Spleen (tissue), 11 donors: ENCODE data around the gene HS6ST2. TPM values are rescaled to one million over a fixed set of nuclear protein-coding genes. Genes with fewer than 3 reads are reported as not detected.

Source experiments
- DNase-seq: peaks from one replicate; pipeline ENCODE4 v3.0.0-alpha.2; 2020
- H3K27ac ChIP-seq, 8 donors: fragments of 200-600 bp; sonication (generic) in 7 of 8; 1 replicate in 4 of 8; 2 replicates in 4 of 8; pipeline versions ENCODE4 v1.5.0 to v1.8.0; 2016 to 2021; ENCODE audit warnings: inconsistent platforms in 4 of 8, mild to moderate bottlenecking in 4 of 8, moderate library complexity in 1 of 8
- H3K27me3 ChIP-seq, 7 donors: fragments of 200-600 bp; sonication (generic) in 6 of 7; replicated peaks in 1 of 7; 1 replicate in 4 of 7; 2 replicates in 3 of 7; pipeline versions ENCODE4 v1.5.0 to v1.8.0; 2016 to 2021; ENCODE audit warnings: inconsistent platforms in 3 of 7, mild to moderate bottlenecking in 1 of 7
- H3K36me3 ChIP-seq, 6 donors: fragments of 200-600 bp; sonication (generic) in 5 of 6; 1 replicate in 4 of 6; 2 replicates in 2 of 6; pipeline versions ENCODE4 v1.5.0 to v1.8.0; 2016 to 2021; ENCODE audit warnings: inconsistent platforms in 2 of 6
- H3K4me1 ChIP-seq, 6 donors: fragments of 200-600 bp; sonication (generic) in 5 of 6; 1 replicate in 3 of 6; 2 replicates in 3 of 6; pipeline versions ENCODE4 v1.5.0 to v1.8.0; 2016 to 2021; ENCODE audit warnings: inconsistent platforms in 3 of 6
- H3K4me3 ChIP-seq, 8 donors: fragments of 200-600 bp; sonication (generic) in 7 of 8; 1 replicate in 4 of 8; 2 replicates in 4 of 8; pipeline versions ENCODE4 v1.5.0 to v1.8.0; 2016 to 2021; ENCODE audit warnings: inconsistent platforms in 4 of 8, mild to moderate bottlenecking in 4 of 8, moderate library complexity in 2 of 8
- H3K9me3 ChIP-seq, 8 donors: fragments of 200-600 bp; sonication (generic) in 7 of 8; 1 replicate in 4 of 8; 2 replicates in 4 of 8; pipeline versions ENCODE4 v1.5.0 to v1.8.0; 2016 to 2021; ENCODE audit warnings: inconsistent platforms in 4 of 8
- POLR2A ChIP-seq, 3 donors: fragments of 450-650 bp; IDR thresholded peaks; one replicate each; pipeline ENCODE4 v1.5.1; 2017; ENCODE audit warnings: antibody characterized with exemption in 3 of 3, mild to moderate bottlenecking in 1 of 3
- POLR2AphosphoS5 ChIP-seq, 3 donors: sonication (generic); formaldehyde crosslinking; IDR thresholded peaks; one replicate each; pipeline ENCODE4 v1.5.1; 2017; ENCODE audit warnings: antibody characterized with exemption in 3 of 3
- WGBS, 5 donors: extraction: QIAGEN DNeasy Blood & Tissue Kit in 3 of 5; methylation state at CpG; one replicate each; pipeline versions ENCODE4 v1.1.5 to v1.1.7; 2013 to 2018; 5-methylcytosine and 5-hydroxymethylcytosine counted together
- intact Hi-C: fragments of 100-400 bp; cut with DNase I; formaldehyde crosslinking; loops from one replicate; pipeline ENCODE4 v1.15.0; 2023; ENCODE audit warnings: low total_unique reads
- polyA plus RNA-seq, 3 donors: library from polyadenylated mRNA; stranded (reverse); fragments of 200-250 nt; gene quantifications; one replicate each; pipeline ENCODE4 v1.2.1, GENCODE V29; 2013
- total RNA-seq, 7 donors: library from RNA; depleted of rRNA in 3 of 7; stranded (reverse); fragments of >200 nt in 3 of 7; fragmentation: NEBNext Ultra II Directional in 4 of 7; extraction: Animal tissue kit (Norgen Biotek cat#: 25700) in 4 of 7; gene quantifications; one replicate each; pipeline versions ENCODE4 v1.1.0 to v1.2.1, GENCODE V29; 2016 to 2021
- TF ChIP-seq, protein P1 (sequence below), 11 experiments: fragments of 200-600 bp in 7 of 11; fragments of 450-650 bp in 4 of 11; sonication (generic) in 4 of 11; IDR thresholded peaks in 8 of 11; conservative IDR thresholded peaks in 3 of 11; 1 replicate in 7 of 11; 2 replicates in 4 of 11; pipeline versions ENCODE4 v1.4.0 to v1.8.0; 2016 to 2021; ENCODE audit warnings: antibody characterized with exemption in 11 of 11, inconsistent platforms in 4 of 11, mild to moderate bottlenecking in 1 of 11
- donor health status: healthy with polysubstance abuse.
- donor health status: DM: no; HTN: no; CAD: no; lungs with moderate emphysema.
- donor health status: DM: no; HTN: no; CAD: no.
- donor health status: Bipolar disorder and iron deficiency.
- donor health status: healthy.
- donor health status: DM: no; HTN: no; CAD: no.
- donor health status: DM: yes; HTN: yes; CAD: no.

Gene HS6ST2
- total and polyA plus RNA-seq, 10 donors = 0.02 to 0.20 (median 0.09) TPM; not detected in 7

DNA sequence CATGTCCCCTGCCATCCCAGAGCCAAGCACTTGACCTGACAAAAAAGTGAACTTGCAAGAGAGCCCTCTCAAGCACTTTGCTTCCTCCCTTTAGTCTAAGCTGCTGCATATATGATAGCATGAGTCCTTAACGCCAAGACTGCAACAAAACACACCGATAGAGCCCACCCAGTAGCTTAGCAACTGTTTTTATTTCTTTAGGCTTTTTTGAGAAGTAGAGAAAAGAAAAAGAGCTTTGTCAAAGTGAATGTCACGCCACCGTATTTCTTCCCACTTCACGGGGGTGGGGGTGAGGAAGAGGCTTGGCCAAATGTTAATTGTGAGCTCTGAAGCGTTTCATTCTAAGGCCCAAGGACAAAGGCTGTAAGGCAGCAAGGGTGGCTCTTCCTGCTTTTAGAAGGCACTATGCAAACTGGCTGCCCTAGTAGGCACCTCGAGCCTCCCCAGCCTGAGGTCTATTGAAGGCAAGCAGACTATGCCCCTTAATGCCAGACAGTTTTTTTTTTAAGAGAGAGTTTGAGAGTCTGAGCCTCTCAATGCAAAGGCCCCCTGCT, 138.6 kb downstream of the HS6ST2 start:
- Histone ChIP-seq H3K27ac (no peak overlapping the region), H3K4me3 (no peak overlapping the region), H3K4me1 (no peaks in the 10 kb centered on the region), H3K9me3 (no peaks in the 10 kb centered on the region), H3K27me3 (peaks cover 0 to 7% (median 0%) of the 10 kb centered on the region in 7 donors), H3K36me3 (no peaks in the 10 kb centered on the region)
- WGBS, 5 donors = 53 to 73% (median 61%) methylated on average over 7 of the region's 7 CpGs
- intact Hi-C loops = no loop called here
- DNase-seq = no peak
- TF ChIP-seq POLR2AphosphoS5 (IDR thresholded peaks at IDR 0.05) = no peak
- TF ChIP-seq, protein P1, sequence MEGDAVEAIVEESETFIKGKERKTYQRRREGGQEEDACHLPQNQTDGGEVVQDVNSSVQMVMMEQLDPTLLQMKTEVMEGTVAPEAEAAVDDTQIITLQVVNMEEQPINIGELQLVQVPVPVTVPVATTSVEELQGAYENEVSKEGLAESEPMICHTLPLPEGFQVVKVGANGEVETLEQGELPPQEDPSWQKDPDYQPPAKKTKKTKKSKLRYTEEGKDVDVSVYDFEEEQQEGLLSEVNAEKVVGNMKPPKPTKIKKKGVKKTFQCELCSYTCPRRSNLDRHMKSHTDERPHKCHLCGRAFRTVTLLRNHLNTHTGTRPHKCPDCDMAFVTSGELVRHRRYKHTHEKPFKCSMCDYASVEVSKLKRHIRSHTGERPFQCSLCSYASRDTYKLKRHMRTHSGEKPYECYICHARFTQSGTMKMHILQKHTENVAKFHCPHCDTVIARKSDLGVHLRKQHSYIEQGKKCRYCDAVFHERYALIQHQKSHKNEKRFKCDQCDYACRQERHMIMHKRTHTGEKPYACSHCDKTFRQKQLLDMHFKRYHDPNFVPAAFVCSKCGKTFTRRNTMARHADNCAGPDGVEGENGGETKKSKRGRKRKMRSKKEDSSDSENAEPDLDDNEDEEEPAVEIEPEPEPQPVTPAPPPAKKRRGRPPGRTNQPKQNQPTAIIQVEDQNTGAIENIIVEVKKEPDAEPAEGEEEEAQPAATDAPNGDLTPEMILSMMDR (IDR thresholded peaks at IDR 0.05 in 8 of 11, conservative IDR thresholded peaks at IDR 0.05 in 3 of 11) = no peak
- TF ChIP-seq POLR2A (IDR thresholded peaks at IDR 0.05) = no peak

DNA sequence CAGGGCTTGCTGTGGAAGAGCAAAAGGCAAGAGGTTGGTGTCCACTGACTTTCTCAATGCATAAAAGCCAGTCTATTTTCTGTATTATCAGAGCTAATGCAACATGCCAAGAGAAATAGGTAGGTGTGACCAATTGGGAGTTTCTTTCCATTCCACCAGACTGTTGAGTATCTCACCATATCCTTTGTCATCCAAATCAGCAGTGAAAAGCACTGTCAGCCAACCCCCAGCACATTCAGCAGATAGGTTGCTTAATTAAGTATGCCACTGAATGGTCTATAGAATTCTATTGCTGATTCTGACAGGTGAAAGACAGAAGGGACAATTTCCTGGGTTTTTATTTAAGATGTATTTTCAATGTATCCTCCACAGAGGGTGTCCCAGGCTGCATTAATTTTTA, 139.8 kb downstream of the HS6ST2 start:
- TF ChIP-seq POLR2AphosphoS5 (IDR thresholded peaks at IDR 0.05) = no peak
- TF ChIP-seq, protein P1 (IDR thresholded peaks at IDR 0.05 in 8 of 11, conservative IDR thresholded peaks at IDR 0.05 in 3 of 11) = no peak
- TF ChIP-seq POLR2A (IDR thresholded peaks at IDR 0.05) = no peak
- H3K27ac ChIP-seq = no peak overlapping the region
- no peaks in the 10 kb centered on the region for H3K9me3 ChIP-seq
- H3K4me3 ChIP-seq = no peak overlapping the region
- H3K4me1 ChIP-seq = no peaks in the 10 kb centered on the region
- intact Hi-C loops = no loop called here
- no peaks in the 10 kb centered on the region for H3K36me3 ChIP-seq
- no peak for DNase-seq
- peaks cover 0 to 7% (median 0%) of the 10 kb centered on the region in 7 donors for H3K27me3 ChIP-seq

DNA sequence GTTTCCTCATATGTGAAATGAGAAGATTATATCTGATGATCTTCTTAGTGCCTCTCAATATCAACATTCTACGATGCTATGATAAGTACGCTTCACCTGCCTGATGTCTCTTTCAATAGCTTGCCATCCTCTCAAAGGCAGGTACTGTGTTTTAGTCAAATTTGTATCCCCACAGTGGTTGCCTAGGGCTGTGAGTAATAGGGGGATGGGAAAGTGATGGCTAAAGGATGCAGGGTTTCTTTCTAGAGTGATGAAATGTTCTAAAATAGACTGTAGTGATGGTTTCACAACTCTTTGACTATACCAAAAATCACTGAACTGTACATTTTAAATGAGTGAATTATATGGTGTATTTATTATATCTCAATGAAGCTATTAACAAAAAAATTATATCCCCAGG, 142.8 kb downstream of the HS6ST2 start:
- no peak for DNase-seq
- WGBS, 5 donors = 77 to 96% (median 91%) methylated on average over 2 of the region's 2 CpGs
- Histone ChIP-seq H3K9me3 (no peaks in the 10 kb centered on the region), H3K4me1 (no peaks in the 10 kb centered on the region), H3K27me3 (peaks cover 0 to 7% (median 0%) of the 10 kb centered on the region in 7 donors), H3K27ac (no peak overlapping the region), H3K4me3 (no peak overlapping the region), H3K36me3 (no peaks in the 10 kb centered on the region)
- intact Hi-C loops = no loop called here
- TF ChIP-seq POLR2A (IDR thresholded peaks at IDR 0.05) = no peak
- no peak for TF ChIP-seq POLR2AphosphoS5 (IDR thresholded peaks at IDR 0.05)
- TF ChIP-seq, protein P1 (IDR thresholded peaks at IDR 0.05 in 8 of 11, conservative IDR thresholded peaks at IDR 0.05 in 3 of 11) = no peak

DNA sequence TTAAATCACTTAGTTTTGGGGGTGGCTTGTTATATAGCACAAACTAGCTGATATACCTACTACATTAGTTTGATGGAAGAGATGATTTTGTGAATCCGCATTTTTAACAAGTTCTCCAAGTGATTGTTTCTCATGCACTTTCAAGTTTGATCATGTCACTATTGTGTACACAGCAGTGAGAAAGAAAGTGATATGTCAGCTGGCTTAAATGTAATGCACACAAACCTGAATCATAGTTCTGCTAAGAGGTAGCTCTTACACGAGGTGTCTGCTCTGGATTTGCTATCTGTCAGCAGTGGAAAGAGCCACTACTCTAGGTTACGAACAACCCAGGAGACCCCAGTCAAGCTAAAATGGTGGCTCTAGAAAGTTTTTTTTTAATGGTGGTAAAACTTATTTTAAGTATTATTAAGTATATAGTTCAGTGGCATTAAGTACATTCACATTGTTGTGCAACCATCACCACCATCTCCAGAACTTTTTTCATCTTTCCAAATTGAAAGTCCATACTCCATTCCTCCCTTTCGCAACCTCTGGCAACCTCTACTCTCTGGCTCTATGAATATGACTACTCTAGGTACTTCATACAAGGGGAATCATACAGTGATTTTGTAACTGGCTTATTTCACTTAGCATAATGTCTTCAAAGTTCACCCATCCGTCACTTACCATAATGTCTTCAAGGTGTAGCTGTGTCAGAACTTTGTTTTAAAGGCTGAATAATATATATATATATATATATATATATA, 147.3 kb downstream of the HS6ST2 start:
- Histone ChIP-seq H3K9me3 (no peaks in the 10 kb centered on the region), H3K4me1 (no peaks in the 10 kb centered on the region), H3K27me3 (peaks cover 0 to 7% (median 0%) of the 10 kb centered on the region in 7 donors), H3K4me3 (no peak overlapping the region), H3K27ac (no peak overlapping the region), H3K36me3 (no peaks in the 10 kb centered on the region)
- 84 to 96% (median 87%) methylated on average over 5 of the region's 5 CpGs for whole genome bisulfite sequencing, 5 donors
- intact Hi-C loops = no loop called here
- DNase-seq = no peak
- TF ChIP-seq POLR2A (IDR thresholded peaks at IDR 0.05) (no peak), POLR2AphosphoS5 (IDR thresholded peaks at IDR 0.05) (no peak)
- TF ChIP-seq, protein P1 (IDR thresholded peaks at IDR 0.05 in 8 of 11, conservative IDR thresholded peaks at IDR 0.05 in 3 of 11) = no peak
